ENCODE measurements around the gene TRIM40. TPM values are rescaled to one million over a fixed set of nuclear protein-coding genes. Genes with fewer than 3 reads are reported as not detected.
A peak's percentile ranks its signal among the peaks of the same experiment; 100 is the strongest.
"Not testable (repeated sequence)": the region's sequence is repeated elsewhere in the genome, so short reads cannot be mapped to it uniquely, and the experiment has no call there.

Gene TRIM40
- total RNA-seq, 4 donors from 2014 or later = 10.9 to 13.7 (median 12.7) TPM; not detected in 1

GRCh38 chr6:30111266-30111856 lies 24.6 kb upstream of the TRIM40 start:
- DNase-seq = no peak
- no peak for TF ChIP-seq POLR2A (IDR thresholded peaks at IDR 0.05)
- TF ChIP-seq, protein P1, sequence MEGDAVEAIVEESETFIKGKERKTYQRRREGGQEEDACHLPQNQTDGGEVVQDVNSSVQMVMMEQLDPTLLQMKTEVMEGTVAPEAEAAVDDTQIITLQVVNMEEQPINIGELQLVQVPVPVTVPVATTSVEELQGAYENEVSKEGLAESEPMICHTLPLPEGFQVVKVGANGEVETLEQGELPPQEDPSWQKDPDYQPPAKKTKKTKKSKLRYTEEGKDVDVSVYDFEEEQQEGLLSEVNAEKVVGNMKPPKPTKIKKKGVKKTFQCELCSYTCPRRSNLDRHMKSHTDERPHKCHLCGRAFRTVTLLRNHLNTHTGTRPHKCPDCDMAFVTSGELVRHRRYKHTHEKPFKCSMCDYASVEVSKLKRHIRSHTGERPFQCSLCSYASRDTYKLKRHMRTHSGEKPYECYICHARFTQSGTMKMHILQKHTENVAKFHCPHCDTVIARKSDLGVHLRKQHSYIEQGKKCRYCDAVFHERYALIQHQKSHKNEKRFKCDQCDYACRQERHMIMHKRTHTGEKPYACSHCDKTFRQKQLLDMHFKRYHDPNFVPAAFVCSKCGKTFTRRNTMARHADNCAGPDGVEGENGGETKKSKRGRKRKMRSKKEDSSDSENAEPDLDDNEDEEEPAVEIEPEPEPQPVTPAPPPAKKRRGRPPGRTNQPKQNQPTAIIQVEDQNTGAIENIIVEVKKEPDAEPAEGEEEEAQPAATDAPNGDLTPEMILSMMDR (IDR thresholded peaks at IDR 0.05) = no peak
- H3K4me1 ChIP-seq = no peaks in the 10 kb centered on the region
- H3K27ac ChIP-seq = peak overlapping the region in 2 of 4 donors; percentile 32 to 72
- H3K9me3 ChIP-seq = no peaks in the 10 kb centered on the region
- H3K36me3 ChIP-seq = no peaks in the 10 kb centered on the region
- H3K27me3 ChIP-seq = no peaks in the 10 kb centered on the region
- peak overlapping the region in 3 of 4 donors; percentile 21 to 46 (median 39) for H3K4me3 ChIP-seq

DNA sequence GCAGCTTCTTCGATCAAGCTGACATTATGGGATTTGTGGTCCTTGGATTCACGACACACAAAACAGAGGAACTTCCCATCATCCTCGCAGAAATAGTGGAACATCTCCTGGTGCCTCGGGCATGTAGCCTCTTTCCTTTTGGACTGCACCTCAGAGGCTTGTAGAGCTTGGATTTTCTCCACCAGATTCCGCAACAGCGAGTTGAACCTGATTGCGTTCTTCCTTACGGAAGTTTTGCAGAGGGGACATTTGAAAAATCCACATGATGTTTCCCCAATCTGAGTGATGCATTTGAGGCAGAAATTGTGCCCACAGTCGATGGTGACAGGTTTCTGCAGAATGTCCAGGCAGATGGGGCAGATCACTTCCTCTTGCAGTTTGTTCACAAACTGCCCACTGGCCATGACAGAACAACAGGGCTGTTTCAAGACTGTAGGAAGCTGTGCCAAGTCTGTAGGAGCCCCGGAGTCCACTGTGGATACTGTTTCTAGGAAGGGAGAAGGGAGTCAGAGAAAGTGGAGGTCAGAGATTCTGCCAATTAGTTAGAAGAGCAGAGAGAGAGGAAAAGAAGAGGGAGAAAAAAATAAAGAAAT lies 23.4 kb upstream of the TRIM40 start:
- no peaks in the 10 kb centered on the region for H3K27me3 ChIP-seq
- H3K9me3 ChIP-seq = no peaks in the 10 kb centered on the region
- no peaks in the 10 kb centered on the region for H3K36me3 ChIP-seq
- peak overlapping the region in 3 of 4 donors; percentile 28 to 72 (median 56) for H3K27ac ChIP-seq
- H3K4me1 ChIP-seq = no peaks in the 10 kb centered on the region
- DNase-seq = no peak
- peak overlapping the region in 2 of 4 donors; percentile 39 to 46 for H3K4me3 ChIP-seq
- TF ChIP-seq POLR2A (IDR thresholded peaks at IDR 0.05) = no peak
- TF ChIP-seq, protein P1 (IDR thresholded peaks at IDR 0.05) = no peak

GRCh38 chr6:30113003-30113759 lies 22.8 kb upstream of the TRIM40 start, which contains the start of gene TRIM31:
TRIM31 (minus strand) TSS chr6:30113090; CDS start chr6:30112805, 285 bp downstream.
- H3K9me3 ChIP-seq = no peaks in the 10 kb centered on the region
- no peaks in the 10 kb centered on the region for H3K27me3 ChIP-seq
- peak within 1 kb of the TSS in 3 of 4 donors; percentile 47 to 75 (median 72) for H3K27ac ChIP-seq
- no peaks in the 10 kb centered on the region for H3K4me1 ChIP-seq
- H3K36me3 ChIP-seq = no peaks in the 10 kb centered on the region
- peak within 1 kb of the TSS in 2 of 4 donors; percentile 39 to 46 for H3K4me3 ChIP-seq
- TF ChIP-seq POLR2A (IDR thresholded peaks at IDR 0.05) = peak; percentile 54 to 61
- TF ChIP-seq, protein P1 (IDR thresholded peaks at IDR 0.05) = no peak
- DNase-seq = peak in 1 of 3 donors; percentile 68

DNA sequence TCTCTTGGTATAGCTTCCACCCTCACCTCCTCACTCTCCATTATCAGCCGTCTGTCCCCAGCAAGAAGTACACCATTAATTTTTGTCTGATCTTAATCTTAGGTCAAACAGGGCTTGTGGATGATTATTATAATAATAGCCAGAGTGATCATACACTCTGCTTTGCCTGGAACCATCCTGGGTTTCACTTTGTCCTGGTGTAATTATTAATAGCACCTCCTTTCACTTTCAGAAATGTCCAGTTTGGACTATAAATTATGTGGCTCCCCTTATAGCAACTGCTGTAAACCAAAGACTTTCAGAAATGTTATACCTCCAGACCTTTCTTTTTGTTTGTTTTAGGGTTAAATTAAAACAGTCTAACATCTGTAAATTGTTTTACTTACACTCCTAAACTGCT lies 22.1 kb upstream of the TRIM40 start:
- Histone ChIP-seq H3K27ac (peak overlapping the region in 3 of 4 donors; percentile 47 to 75 (median 72)), H3K36me3 (no peaks in the 10 kb centered on the region), H3K4me1 (no peaks in the 10 kb centered on the region), H3K27me3 (no peaks in the 10 kb centered on the region), H3K4me3 (no peak overlapping the region), H3K9me3 (no peaks in the 10 kb centered on the region)
- no peak for DNase-seq
- TF ChIP-seq POLR2A (IDR thresholded peaks at IDR 0.05) = no peak
- TF ChIP-seq, protein P1 (IDR thresholded peaks at IDR 0.05) = no peak

GRCh38 chr6:30116724-30117123 lies 19.2 kb upstream of the TRIM40 start:
- Histone ChIP-seq H3K27me3 (no peaks in the 10 kb centered on the region), H3K9me3 (no peaks in the 10 kb centered on the region), H3K27ac (no peak overlapping the region), H3K4me1 (peaks cover 0 to 4% (median 0%) of the 10 kb centered on the region in 4 donors), H3K4me3 (no peak overlapping the region), H3K36me3 (no peaks in the 10 kb centered on the region)
- DNase-seq = no peak
- TF ChIP-seq POLR2A (IDR thresholded peaks at IDR 0.05) = no peak
- TF ChIP-seq, protein P1 (IDR thresholded peaks at IDR 0.05) = no peak

DNA sequence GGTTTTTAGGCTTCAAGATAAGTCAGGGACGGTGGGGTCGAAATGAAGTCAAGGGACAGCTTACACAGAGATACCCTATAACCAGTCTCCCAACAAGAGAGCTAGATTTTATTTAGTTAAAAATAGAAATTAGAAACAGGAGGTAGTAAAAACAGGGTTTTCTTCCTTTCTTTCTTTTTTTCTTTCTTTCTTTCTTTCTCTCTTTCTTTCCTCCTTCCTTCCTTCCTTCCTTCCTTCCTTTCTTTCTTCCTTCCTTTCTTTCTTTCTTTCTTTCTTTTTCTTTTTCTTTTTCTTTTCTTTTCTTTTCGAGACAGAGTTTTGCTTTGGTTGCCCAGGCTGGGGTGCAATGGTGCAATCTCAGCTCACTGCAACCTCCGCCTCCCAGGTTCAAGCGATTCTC lies 17.2 kb upstream of the TRIM40 start:
- H3K4me3 ChIP-seq, DNase-seq, H3K9me3 ChIP-seq, H3K36me3 ChIP-seq, H3K27me3 ChIP-seq: not testable (repeated sequence)
- Histone ChIP-seq H3K27ac (peak overlapping the region in 2 of 4 donors; percentile 13 to 50), H3K4me1 (peaks cover 0 to 14% (median 0%) of the 10 kb centered on the region in 4 donors)
